Panc1 (cell line): ENCODE data around the gene FBLIM1. TPM values are rescaled to one million over a fixed set of nuclear protein-coding genes. Genes with fewer than 3 reads are reported as not detected.
A peak's percentile ranks its signal among the peaks of the same experiment; 100 is the strongest.

ENCODE experiments used
- ATAC-seq: fragments of 200-7000 bp; cut with Tn5 transposase; 2 replicates; pipeline ENCODE4 v1.9.1; 2020; ENCODE audit warnings: mild to moderate bottlenecking, moderate library complexity
- BruUV-seq: library from RNA; stranded (reverse); fragments of 400-500 nt; replicated peaks from 2 replicates; lab custom pipeline; 2021; lab: Mats Ljungman, UMichigan
- CTCF ChIA-PET: fragments of 300-600 bp; sonication (Branson Sonifier 250); formaldehyde crosslinking; loops from one replicate; lab custom pipeline; 2022; ENCODE audit warnings: antibody characterized with exemption; lab: Charles Lee
- POLR2A ChIA-PET: fragments of 300-600 bp; sonication (Branson Sonifier 250); formaldehyde crosslinking; loops from one replicate; lab custom pipeline; 2022; ENCODE audit warnings: antibody characterized with exemption; lab: Charles Lee
- DNase-seq: peaks from one replicate; pipeline ENCODE4 v3.0.0-alpha.2; 2010; ENCODE audit warnings: low read depth, low spot score
- H3K27ac ChIP-seq: 2 replicates; pipeline ENCODE4 v1.5.1; 2011; ENCODE audit warnings: mild to moderate bottlenecking, low read length, inconsistent platforms
- H3K27me3 ChIP-seq: fragments of 200-500 bp; sonication (Bioruptor generic); 2 replicates; pipeline ENCODE4 v1.6.0; 2014; ENCODE audit warnings: low read length, inconsistent platforms; ENCODE audit not compliant: control insufficient read depth, insufficient read depth
- H3K36me3 ChIP-seq: fragments of 200-500 bp; sonication (Bioruptor generic); 2 replicates; pipeline ENCODE4 v1.5.1; 2014; ENCODE audit warnings: inconsistent platforms, mild to moderate bottlenecking, low read length, moderate library complexity; ENCODE audit not compliant: control insufficient read depth, insufficient read depth
- H3K4me1 ChIP-seq: 2 replicates; pipeline ENCODE4 v1.5.1; 2011; ENCODE audit warnings: inconsistent platforms, mild to moderate bottlenecking, low read length, moderate library complexity; ENCODE audit not compliant: control insufficient read depth, insufficient read depth
- H3K4me3 ChIP-seq, 2 experiments: 2 replicates each; pipeline ENCODE4 v1.5.1; 2011 to 2012; ENCODE audit warnings: low read depth in 2 of 2, low read length in 2 of 2, mild to moderate bottlenecking in 2 of 2, inconsistent platforms in 1 of 2, moderate library complexity in 1 of 2
- H3K9me3 ChIP-seq: fragments of 200-500 bp; sonication (Bioruptor generic); 2 replicates; pipeline ENCODE4 v1.5.1; 2014; ENCODE audit warnings: low read depth, mild to moderate bottlenecking, inconsistent platforms, low read length, moderate library complexity; ENCODE audit not compliant: control insufficient read depth, insufficient read depth
- POLR2AphosphoS5 ChIP-seq: IDR thresholded peaks from 2 replicates; pipeline ENCODE4 v1.6.1; 2012; ENCODE audit warnings: mild to moderate bottlenecking, low read depth, low read length, moderate library complexity
- SIN3A ChIP-seq: IDR thresholded peaks from 2 replicates; pipeline ENCODE4 v1.6.1; 2012; ENCODE audit warnings: low read depth, mild to moderate bottlenecking, low read length, moderate library complexity, borderline replicate concordance; ENCODE audit not compliant: insufficient read depth
- TCF7L2 ChIP-seq: IDR thresholded peaks from 2 replicates; pipeline ENCODE4 v1.6.1; 2011; ENCODE audit warnings: mild to moderate bottlenecking, low read depth, low read length, inconsistent platforms
- in situ Hi-C: cut with HindIII; loops from 2 replicates; pipeline ENCODE4 v1.10.0; 2016; ENCODE audit warnings: low sequenced_read_pairs, low pct_unique_long_range_greater_than_20kb
- intact Hi-C: fragments of 100-400 bp; cut with micrococcal nuclease; formaldehyde crosslinking; loops from one replicate; pipeline ENCODE4 v1.10.0; 2022; ENCODE audit not compliant: unreplicated experiment
- total RNA-seq: library from RNA; stranded (reverse); gene quantifications from one replicate; pipeline ENCODE4 v1.2.1, GENCODE V29; 2021; ENCODE audit not compliant: unreplicated experiment
- TF ChIP-seq, protein P1 (sequence below), 2 experiments: IDR thresholded peaks; 2 replicates each; pipeline ENCODE4 v1.6.1; 2011 to 2012; ENCODE audit warnings: low read depth in 2 of 2, control low read depth in 1 of 2, low read length in 1 of 2, mild to moderate bottlenecking in 1 of 2, moderate library complexity in 1 of 2; ENCODE audit not compliant: insufficient read depth in 1 of 2
- TF ChIP-seq, protein P2 (sequence below): fragments of 450-650 bp; IDR thresholded peaks from 2 replicates; pipeline ENCODE4 v1.5.1; 2017; ENCODE audit warnings: mild to moderate bottlenecking

The FBLIM1 gene
- total RNA-seq, 1 experiment from 2014 or later = 4.3 TPM

DNA sequence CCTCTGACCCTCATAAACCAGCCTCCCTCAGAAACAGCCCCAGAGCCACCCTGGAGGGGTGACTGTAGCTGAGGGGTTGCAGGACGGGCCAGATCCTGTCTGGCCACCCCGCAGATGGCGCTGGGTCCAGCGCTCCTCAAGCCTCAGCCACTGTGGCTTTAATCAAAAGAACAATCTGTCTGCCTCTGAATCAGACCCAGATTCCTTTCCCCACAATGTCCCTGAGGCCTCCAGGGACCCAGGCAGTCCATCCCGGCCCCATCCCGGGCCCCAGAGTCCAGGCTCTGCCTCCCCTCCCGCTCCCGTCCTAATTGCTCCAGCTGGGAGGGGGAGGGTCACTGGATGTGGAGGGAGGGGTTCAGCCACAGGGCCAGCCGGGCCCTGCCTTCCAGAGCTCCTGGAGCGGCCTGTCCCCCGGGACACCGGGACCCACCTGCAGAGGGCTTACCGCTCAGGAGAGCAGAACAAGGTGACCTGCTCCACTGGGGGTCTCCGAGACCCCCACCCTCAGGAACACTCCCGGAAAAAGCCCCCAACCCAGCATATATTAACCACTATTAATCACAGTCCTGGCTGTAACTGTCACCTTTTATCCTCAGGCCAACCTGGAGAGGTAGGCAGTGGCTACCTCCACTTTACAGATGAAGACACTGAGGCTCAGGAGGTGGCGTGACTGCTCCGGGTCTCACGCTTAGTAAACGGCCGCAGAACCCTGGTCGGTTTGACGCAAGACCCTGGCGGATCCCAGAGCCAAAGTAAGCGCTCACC is 836 bp upstream of the FBLIM1 start:
- no peak overlapping the region; a peak in 1 of 4 replicates for H3K4me3 ChIP-seq
- TF ChIP-seq, protein P1, sequence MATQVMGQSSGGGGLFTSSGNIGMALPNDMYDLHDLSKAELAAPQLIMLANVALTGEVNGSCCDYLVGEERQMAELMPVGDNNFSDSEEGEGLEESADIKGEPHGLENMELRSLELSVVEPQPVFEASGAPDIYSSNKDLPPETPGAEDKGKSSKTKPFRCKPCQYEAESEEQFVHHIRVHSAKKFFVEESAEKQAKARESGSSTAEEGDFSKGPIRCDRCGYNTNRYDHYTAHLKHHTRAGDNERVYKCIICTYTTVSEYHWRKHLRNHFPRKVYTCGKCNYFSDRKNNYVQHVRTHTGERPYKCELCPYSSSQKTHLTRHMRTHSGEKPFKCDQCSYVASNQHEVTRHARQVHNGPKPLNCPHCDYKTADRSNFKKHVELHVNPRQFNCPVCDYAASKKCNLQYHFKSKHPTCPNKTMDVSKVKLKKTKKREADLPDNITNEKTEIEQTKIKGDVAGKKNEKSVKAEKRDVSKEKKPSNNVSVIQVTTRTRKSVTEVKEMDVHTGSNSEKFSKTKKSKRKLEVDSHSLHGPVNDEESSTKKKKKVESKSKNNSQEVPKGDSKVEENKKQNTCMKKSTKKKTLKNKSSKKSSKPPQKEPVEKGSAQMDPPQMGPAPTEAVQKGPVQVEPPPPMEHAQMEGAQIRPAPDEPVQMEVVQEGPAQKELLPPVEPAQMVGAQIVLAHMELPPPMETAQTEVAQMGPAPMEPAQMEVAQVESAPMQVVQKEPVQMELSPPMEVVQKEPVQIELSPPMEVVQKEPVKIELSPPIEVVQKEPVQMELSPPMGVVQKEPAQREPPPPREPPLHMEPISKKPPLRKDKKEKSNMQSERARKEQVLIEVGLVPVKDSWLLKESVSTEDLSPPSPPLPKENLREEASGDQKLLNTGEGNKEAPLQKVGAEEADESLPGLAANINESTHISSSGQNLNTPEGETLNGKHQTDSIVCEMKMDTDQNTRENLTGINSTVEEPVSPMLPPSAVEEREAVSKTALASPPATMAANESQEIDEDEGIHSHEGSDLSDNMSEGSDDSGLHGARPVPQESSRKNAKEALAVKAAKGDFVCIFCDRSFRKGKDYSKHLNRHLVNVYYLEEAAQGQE (IDR thresholded peaks at IDR 0.05; ENCODE audit: insufficient read depth in 1 of 2, low read depth in 2 of 2, low read length in 1 of 2) = no peak
- TF ChIP-seq POLR2AphosphoS5 = no peak
- TF ChIP-seq, protein P2, sequence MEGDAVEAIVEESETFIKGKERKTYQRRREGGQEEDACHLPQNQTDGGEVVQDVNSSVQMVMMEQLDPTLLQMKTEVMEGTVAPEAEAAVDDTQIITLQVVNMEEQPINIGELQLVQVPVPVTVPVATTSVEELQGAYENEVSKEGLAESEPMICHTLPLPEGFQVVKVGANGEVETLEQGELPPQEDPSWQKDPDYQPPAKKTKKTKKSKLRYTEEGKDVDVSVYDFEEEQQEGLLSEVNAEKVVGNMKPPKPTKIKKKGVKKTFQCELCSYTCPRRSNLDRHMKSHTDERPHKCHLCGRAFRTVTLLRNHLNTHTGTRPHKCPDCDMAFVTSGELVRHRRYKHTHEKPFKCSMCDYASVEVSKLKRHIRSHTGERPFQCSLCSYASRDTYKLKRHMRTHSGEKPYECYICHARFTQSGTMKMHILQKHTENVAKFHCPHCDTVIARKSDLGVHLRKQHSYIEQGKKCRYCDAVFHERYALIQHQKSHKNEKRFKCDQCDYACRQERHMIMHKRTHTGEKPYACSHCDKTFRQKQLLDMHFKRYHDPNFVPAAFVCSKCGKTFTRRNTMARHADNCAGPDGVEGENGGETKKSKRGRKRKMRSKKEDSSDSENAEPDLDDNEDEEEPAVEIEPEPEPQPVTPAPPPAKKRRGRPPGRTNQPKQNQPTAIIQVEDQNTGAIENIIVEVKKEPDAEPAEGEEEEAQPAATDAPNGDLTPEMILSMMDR = no peak
- TF ChIP-seq TCF7L2 = no peak
- no peak for TF ChIP-seq SIN3A
- intact Hi-C loops = no loop called here
- H3K27me3 ChIP-seq = no peaks in the 10 kb centered on the region
- DNase-seq = no peak
- no peaks in the 10 kb centered on the region for H3K9me3 ChIP-seq
- in situ Hi-C loops = no loop called here
- peak; percentile 50 for ATAC-seq
- BruUV-seq = no TSS peak
- ChIA-PET CTCF (interaction anchor here (0.5 kb wide), 1 partner anchor 14 kb away, joined by 4 read pairs; no protein-coding TSS in a partner anchor), POLR2A (no interaction called here)
- peaks cover 33% of the 10 kb centered on the region for H3K4me1 ChIP-seq
- peak overlapping the region; percentile 66 for H3K27ac ChIP-seq
- H3K36me3 ChIP-seq = no peaks in the 10 kb centered on the region

DNA sequence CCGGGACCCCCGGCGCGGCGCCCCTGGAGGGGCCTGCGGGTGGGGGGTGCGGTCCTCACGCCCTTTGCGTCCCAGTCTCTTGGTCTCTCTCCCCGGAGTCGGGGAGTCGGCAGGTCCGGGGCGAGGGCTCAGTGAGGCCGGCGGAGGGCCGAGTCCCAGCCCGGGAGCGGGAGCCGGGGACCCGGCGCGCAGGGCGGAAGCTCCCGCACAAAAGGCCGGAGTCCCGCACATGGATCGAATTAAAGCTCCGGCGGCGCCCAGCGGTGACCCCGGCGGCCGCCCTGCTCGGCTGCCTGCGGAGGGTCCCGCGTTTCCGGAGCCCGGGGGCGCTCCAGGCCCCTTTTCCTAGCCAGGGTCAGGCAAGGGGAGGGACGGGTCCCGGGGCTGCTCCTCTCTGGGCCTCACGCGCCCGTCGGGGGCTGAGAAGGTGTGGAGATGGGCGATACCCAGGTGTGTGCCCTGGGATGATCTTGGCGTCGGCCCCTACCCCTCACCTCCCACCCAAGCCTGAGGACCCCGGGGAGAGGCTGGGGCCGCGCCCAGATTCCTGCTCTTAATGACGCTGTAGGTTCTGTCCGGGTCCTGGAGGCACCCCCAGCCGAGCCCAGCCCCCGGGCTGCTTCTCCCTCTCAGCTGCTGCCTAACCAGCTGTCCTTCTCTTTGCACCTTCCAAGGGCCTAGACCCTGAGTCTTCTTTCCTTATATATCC is 512 bp downstream of the FBLIM1 start:
- CTCF ChIA-PET = interaction anchor here (0.6 kb wide), 1 partner anchor 10 kb away, joined by 4 read pairs; no protein-coding TSS in a partner anchor
- ATAC-seq (no peak), DNase-seq (no peak)
- Histone ChIP-seq H3K9me3 (no peaks in the 10 kb centered on the region), H3K27me3 (no peaks in the 10 kb centered on the region), H3K4me3 (peak overlapping the region in 1 of 2 experiments; percentile 35; a peak in 1 of 4 replicates), H3K4me1 (peaks cover 33% of the 10 kb centered on the region), H3K36me3 (no peaks in the 10 kb centered on the region), H3K27ac (no peak overlapping the region)
- TF ChIP-seq, protein P1 (IDR thresholded peaks at IDR 0.05; ENCODE audit: insufficient read depth in 1 of 2, low read depth in 2 of 2, low read length in 1 of 2) = no peak
- TF ChIP-seq, protein P2 = no peak
- TF ChIP-seq POLR2AphosphoS5 = no peak
- intact Hi-C loops (no loop called here), in situ Hi-C loops (no loop called here)
- POLR2A ChIA-PET = no interaction called here
- no TSS peak for BruUV-seq
